Measurements from ENCODE around the gene LMOD2. TPM values are rescaled to one million over a fixed set of nuclear protein-coding genes. Genes with fewer than 3 reads are reported as not detected.

Gene LMOD2
- total RNA-seq, 1 donor from 2014 or later: not detected

GRCh38 chr7:123615344-123615743 is 40.3 kb upstream of the LMOD2 start:
- no peaks in the 10 kb centered on the region for H3K36me3 Mint-ChIP-seq
- H3K4me1 Mint-ChIP-seq (ENCODE audit: unreplicated experiment): peaks cover 5% of the 10 kb centered on the region
- no peak for DNase-seq (ENCODE audit: extremely low spot score, unreplicated experiment)
- no peaks in the 10 kb centered on the region for H3K27me3 Mint-ChIP-seq
- H3K9me3 Mint-ChIP-seq: no peaks in the 10 kb centered on the region
- no peak overlapping the region for H3K4me3 Mint-ChIP-seq
- H3K27ac Mint-ChIP-seq: no peak overlapping the region
- no peak for TF ChIP-seq CTCF (conservative IDR thresholded peaks at IDR 0.05)

GRCh38 chr7:123616223-123616622 is 39.4 kb upstream of the LMOD2 start:
- DNase-seq (ENCODE audit: extremely low spot score, unreplicated experiment): no peak
- Mint-ChIP-seq H3K4me1 (ENCODE audit: unreplicated experiment) (peaks cover 5% of the 10 kb centered on the region), H3K36me3 (no peaks in the 10 kb centered on the region), H3K27me3 (no peaks in the 10 kb centered on the region), H3K9me3 (no peaks in the 10 kb centered on the region), H3K4me3 (no peak overlapping the region), H3K27ac (no peak overlapping the region)
- no peak for TF ChIP-seq CTCF (conservative IDR thresholded peaks at IDR 0.05)

GRCh38 chr7:123621707-123622106 is 34.0 kb upstream of the LMOD2 start:
- TF ChIP-seq CTCF (conservative IDR thresholded peaks at IDR 0.05): no peak
- Mint-ChIP-seq H3K27ac (no peak overlapping the region), H3K9me3 (peaks cover 7% of the 10 kb centered on the region), H3K4me1 (ENCODE audit: unreplicated experiment) (peaks cover 4% of the 10 kb centered on the region), H3K4me3 (no peak overlapping the region), H3K27me3 (no peaks in the 10 kb centered on the region), H3K36me3 (no peaks in the 10 kb centered on the region)
- no peak for DNase-seq (ENCODE audit: extremely low spot score, unreplicated experiment)

DNA sequence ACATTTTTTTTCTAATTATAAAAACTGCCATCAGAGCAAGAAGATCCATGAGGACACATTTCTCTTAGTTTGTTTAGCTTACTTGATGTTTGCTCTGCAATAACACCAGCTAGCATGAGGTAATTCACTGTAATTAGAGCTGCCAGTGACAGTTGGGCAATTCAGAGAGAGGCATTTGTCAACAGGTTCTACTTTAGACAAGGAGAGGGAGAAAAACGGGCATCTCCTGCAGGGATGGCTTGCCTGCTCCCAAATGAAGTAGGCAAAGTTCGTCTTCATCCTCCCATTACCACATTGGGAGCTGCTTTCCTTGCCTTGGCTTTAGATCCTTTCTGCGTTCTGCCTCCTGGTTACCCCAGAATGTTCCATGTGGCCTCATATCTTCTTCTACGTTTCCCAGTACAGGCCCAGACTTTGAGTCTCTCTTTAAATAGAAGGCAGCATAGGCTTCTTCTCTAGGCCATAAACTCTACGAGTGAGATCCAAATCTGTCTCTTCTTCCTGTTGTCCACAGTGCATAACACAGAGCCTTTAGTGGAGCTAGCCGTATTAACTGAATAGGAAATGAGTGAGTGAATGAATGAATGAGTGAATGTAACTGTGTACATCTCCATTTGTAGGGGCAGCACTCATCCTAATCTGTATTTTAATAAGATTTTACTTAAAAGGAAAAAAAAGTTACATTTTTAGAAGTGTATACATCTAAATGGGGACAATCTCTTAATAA is 32.8 kb upstream of the LMOD2 start:
- H3K27ac Mint-ChIP-seq: peak overlapping the region; percentile 50
- TF ChIP-seq CTCF (conservative IDR thresholded peaks at IDR 0.05): no peak
- peaks cover 4% of the 10 kb centered on the region for H3K4me1 Mint-ChIP-seq (ENCODE audit: unreplicated experiment)
- H3K36me3 Mint-ChIP-seq: no peaks in the 10 kb centered on the region
- H3K4me3 Mint-ChIP-seq: no peak overlapping the region
- no peaks in the 10 kb centered on the region for H3K27me3 Mint-ChIP-seq
- peaks cover 7% of the 10 kb centered on the region for H3K9me3 Mint-ChIP-seq
- no peak for DNase-seq (ENCODE audit: extremely low spot score, unreplicated experiment)

- peaks cover 7% of the 10 kb centered on the region for H3K9me3 Mint-ChIP-seq
- peak; percentile 65 for TF ChIP-seq CTCF (conservative IDR thresholded peaks at IDR 0.05)
- peaks cover 4% of the 10 kb centered on the region for H3K4me1 Mint-ChIP-seq (ENCODE audit: unreplicated experiment)
- no peak overlapping the region for H3K27ac Mint-ChIP-seq
- no peak overlapping the region for H3K4me3 Mint-ChIP-seq
- H3K36me3 Mint-ChIP-seq: no peaks in the 10 kb centered on the region
- DNase-seq (ENCODE audit: extremely low spot score, unreplicated experiment): no peak
- H3K27me3 Mint-ChIP-seq: no peaks in the 10 kb centered on the region
These were observed 31.0 kb upstream of the LMOD2 start for GRCh38 chr7:123624527-123625183.
